Large intestine (tissue), 12 donors: ENCODE data around the gene FADS2. TPM values are rescaled to one million over a fixed set of nuclear protein-coding genes. Genes with fewer than 3 reads are reported as not detected.

Experiments
- DNase-seq, 2 donors: peaks; one replicate each; pipeline versions ENCODE4 v3.0.0 to v3.0.0-alpha.2; 2013
- H3K27ac ChIP-seq: one replicate; pipeline ENCODE4 v1.5.1; 2013; ENCODE audit warnings: low read length
- H3K27me3 ChIP-seq: 2 replicates; pipeline ENCODE4 v1.6.1; 2013; ENCODE audit warnings: low read length; ENCODE audit not compliant: control insufficient read depth, insufficient read depth
- H3K36me3 ChIP-seq: 2 replicates; pipeline ENCODE4 v1.6.1; 2013; ENCODE audit warnings: low read length; ENCODE audit not compliant: control insufficient read depth, insufficient read depth
- H3K4me1 ChIP-seq: one replicate; pipeline ENCODE4 v1.6.1; 2013; ENCODE audit warnings: low read length; ENCODE audit not compliant: control insufficient read depth, insufficient read depth
- H3K4me3 ChIP-seq: one replicate; pipeline ENCODE4 v1.5.1; 2013; ENCODE audit warnings: low read length
- H3K9me3 ChIP-seq: one replicate; pipeline ENCODE4 v1.6.1; 2013; ENCODE audit warnings: mild to moderate bottlenecking, low read depth, low read length, moderate library complexity; ENCODE audit not compliant: control insufficient read depth
- WGBS: methylation state at CpG from one replicate; pipeline ENCODE4 v1.1.5; 2013; ENCODE audit warnings: low lambda C conversion rate; ENCODE audit not compliant: insufficient coverage; 5-methylcytosine and 5-hydroxymethylcytosine counted together
- long read RNA-seq, 11 donors: transcript quantifications; one replicate each; lab custom pipeline, GENCODE V29; 2026
- polyA plus RNA-seq: library from polyadenylated mRNA; unstranded; fragments of 120-200 nt; gene quantifications from one replicate; pipeline ENCODE4 v1.2.1, GENCODE V29; 2013

The FADS2 gene
- polyA plus RNA-seq: 28.8 TPM
- long read RNA-seq, donor 1, partial matches to known transcripts: 0 of 6 reads
- long read RNA-seq, donor 1, other reads (novel, unspliced or antisense): 0 of 6 reads
- long read RNA-seq, donor 2, partial matches to known transcripts: 0 of 5 reads
- long read RNA-seq, donor 2, other reads (novel, unspliced or antisense): 0 of 5 reads
- long read RNA-seq, donor 3: 0 reads
- long read RNA-seq, donor 4: 0 reads
- long read RNA-seq, donor 5, transcript FADS2-209 (10 exons, 1,703 nt): minor isoform, 6 of 98 reads
- long read RNA-seq, donor 5, transcript FADS2-202 (12 exons, 3,630 nt): major isoform, 14 of 98 reads
- long read RNA-seq, donor 5, partial matches to known transcripts: 77 of 98 reads
- long read RNA-seq, donor 5, other reads (novel, unspliced or antisense): 0 of 98 reads
- long read RNA-seq, donor 6, transcript FADS2-202 (12 exons, 3,630 nt): major isoform, 6 of 10 reads
- long read RNA-seq, donor 6, partial matches to known transcripts: 0 of 10 reads
- long read RNA-seq, donor 6, other reads (novel, unspliced or antisense): 0 of 10 reads
- long read RNA-seq, donor 7, partial matches to known transcripts: 0 of 13 reads
- long read RNA-seq, donor 7, other reads (novel, unspliced or antisense): 7 of 13 reads
- long read RNA-seq, donor 8, partial matches to known transcripts: 0 of 1 reads
- long read RNA-seq, donor 8, other reads (novel, unspliced or antisense): 0 of 1 reads
- long read RNA-seq, donor 9, partial matches to known transcripts: 0 of 6 reads
- long read RNA-seq, donor 9, other reads (novel, unspliced or antisense): 0 of 6 reads
- long read RNA-seq, donor 10, partial matches to known transcripts: 0 of 3 reads
- long read RNA-seq, donor 10, other reads (novel, unspliced or antisense): 0 of 3 reads
- long read RNA-seq, donor 11, partial matches to known transcripts: 0 of 10 reads
- long read RNA-seq, donor 11, other reads (novel, unspliced or antisense): 6 of 10 reads

GRCh38 chr11:61827571-61828378 lies at the start of gene FADS2:
TSS of gene FADS2 (plus strand) at chr11:61828300. CDS start at chr11:61828391, 91 bp downstream.
- Histone ChIP-seq H3K9me3 (peaks cover 2% of the 10 kb centered on the region), H3K36me3 (no peaks in the 10 kb centered on the region), H3K4me1 (peaks cover 11% of the 10 kb centered on the region), H3K27me3 (peaks cover 60% of the 10 kb centered on the region), H3K4me3 (peak within 1 kb of the TSS; percentile 47), H3K27ac (peak within 1 kb of the TSS; percentile 66)
- WGBS: no CpG with 5 or more reads among the region's 83 CpGs
- DNase-seq: peak; percentile 74 to 80

- H3K9me3 ChIP-seq: no peaks in the 10 kb centered on the region
- peaks cover 4% of the 10 kb centered on the region for H3K4me1 ChIP-seq
- DNase-seq: no peak
- H3K27ac ChIP-seq: no peak overlapping the region
- no peak overlapping the region for H3K4me3 ChIP-seq
- 100% methylated on average over 1 of the region's 11 CpGs for WGBS
- no peaks in the 10 kb centered on the region for H3K27me3 ChIP-seq
- H3K36me3 ChIP-seq: peaks cover 76% of the 10 kb centered on the region
These were observed 49.7 kb upstream of the FADS2 start for GRCh38 chr11:61778357-61778886.

GRCh38 chr11:61778920-61779650 lies 49.0 kb upstream of the FADS2 start:
- Histone ChIP-seq H3K36me3 (peaks cover 80% of the 10 kb centered on the region), H3K27ac (no peak overlapping the region), H3K4me1 (peaks cover 4% of the 10 kb centered on the region), H3K27me3 (no peaks in the 10 kb centered on the region), H3K9me3 (no peaks in the 10 kb centered on the region), H3K4me3 (no peak overlapping the region)
- DNase-seq: no peak
- no CpG with 5 or more reads among the region's 24 CpGs for WGBS

GRCh38 chr11:61779666-61780525 lies 48.2 kb upstream of the FADS2 start:
- H3K36me3 ChIP-seq: peaks cover 85% of the 10 kb centered on the region
- WGBS: no CpG with 5 or more reads among the region's 14 CpGs
- H3K4me3 ChIP-seq: no peak overlapping the region
- no peaks in the 10 kb centered on the region for H3K9me3 ChIP-seq
- H3K27me3 ChIP-seq: no peaks in the 10 kb centered on the region
- DNase-seq: no peak
- no peak overlapping the region for H3K27ac ChIP-seq
- peaks cover 4% of the 10 kb centered on the region for H3K4me1 ChIP-seq

- DNase-seq: no peak
- H3K27ac ChIP-seq: no peak overlapping the region
- WGBS: no CpG with 5 or more reads among the region's 9 CpGs
- no peaks in the 10 kb centered on the region for H3K27me3 ChIP-seq
- H3K36me3 ChIP-seq: peaks cover 89% of the 10 kb centered on the region
- H3K9me3 ChIP-seq: no peaks in the 10 kb centered on the region
- H3K4me1 ChIP-seq: peaks cover 4% of the 10 kb centered on the region
- H3K4me3 ChIP-seq: no peak overlapping the region
These were observed 47.4 kb upstream of the FADS2 start for GRCh38 chr11:61780581-61781162.

- peaks cover 93% of the 10 kb centered on the region for H3K36me3 ChIP-seq
- no peak for DNase-seq
- no peaks in the 10 kb centered on the region for H3K9me3 ChIP-seq
- H3K4me3 ChIP-seq: no peak overlapping the region
- no peak overlapping the region for H3K27ac ChIP-seq
- no peaks in the 10 kb centered on the region for H3K4me1 ChIP-seq
- no CpG with 5 or more reads among the region's 5 CpGs for WGBS
- no peaks in the 10 kb centered on the region for H3K27me3 ChIP-seq
These were observed 46.5 kb upstream of the FADS2 start for GRCh38 chr11:61781585-61781984.

- H3K4me1 ChIP-seq: no peaks in the 10 kb centered on the region
- no peak overlapping the region for H3K4me3 ChIP-seq
- DNase-seq: no peak
- H3K36me3 ChIP-seq: peaks cover 95% of the 10 kb centered on the region
- no peaks in the 10 kb centered on the region for H3K27me3 ChIP-seq
- no peak overlapping the region for H3K27ac ChIP-seq
- 93% methylated on average over 2 of the region's 3 CpGs for WGBS
- no peaks in the 10 kb centered on the region for H3K9me3 ChIP-seq
These were observed 45.8 kb upstream of the FADS2 start for GRCh38 chr11:61782299-61782698.

GRCh38 chr11:61782841-61783240 lies 45.3 kb upstream of the FADS2 start:
- H3K4me3 ChIP-seq: no peak overlapping the region
- no peak overlapping the region for H3K27ac ChIP-seq
- peaks cover 96% of the 10 kb centered on the region for H3K36me3 ChIP-seq
- no peaks in the 10 kb centered on the region for H3K27me3 ChIP-seq
- DNase-seq: no peak
- H3K9me3 ChIP-seq: no peaks in the 10 kb centered on the region
- WGBS: no CpG with 5 or more reads among the region's 11 CpGs
- H3K4me1 ChIP-seq: no peaks in the 10 kb centered on the region
